Right kidney (tissue), 1 donor: ENCODE data around the gene NEFH.

Source experiments
- DNase-seq: peaks from one replicate; pipeline ENCODE4 v3.0.0-alpha.2; 2016

NEFH gene

GRCh38 chr22:29499852-29500251 is 19.8 kb downstream of the NEFH start:
- no peak for DNase-seq

DNA sequence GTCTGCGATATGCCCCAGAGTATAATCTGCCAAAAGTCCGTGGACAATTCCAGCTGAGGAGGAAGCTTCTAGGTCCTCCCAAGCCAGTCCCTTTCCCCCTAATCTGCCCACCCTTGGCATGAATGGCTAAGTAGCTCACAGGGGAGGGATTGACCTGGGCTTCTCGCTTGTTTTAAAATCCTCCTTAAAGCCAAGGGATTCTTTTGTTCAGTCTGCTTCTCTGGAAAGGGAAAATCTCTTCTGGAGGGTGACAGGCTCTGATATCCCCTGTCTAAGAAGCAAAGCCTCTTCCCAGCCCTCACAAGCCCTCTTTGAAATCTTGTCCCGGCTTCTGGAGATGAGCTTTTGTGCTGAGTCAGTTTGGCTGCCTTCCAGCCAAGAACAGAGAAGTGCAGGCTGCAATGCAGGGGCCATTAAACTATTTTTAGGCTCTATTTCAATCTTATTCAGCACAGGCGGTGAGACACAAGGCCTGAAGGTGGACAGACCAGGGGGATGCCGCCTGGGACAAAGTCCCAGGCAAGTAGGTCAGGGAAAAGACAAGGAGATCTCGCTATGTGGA is 23.9 kb downstream of the NEFH start:
- no peak for DNase-seq

DNA sequence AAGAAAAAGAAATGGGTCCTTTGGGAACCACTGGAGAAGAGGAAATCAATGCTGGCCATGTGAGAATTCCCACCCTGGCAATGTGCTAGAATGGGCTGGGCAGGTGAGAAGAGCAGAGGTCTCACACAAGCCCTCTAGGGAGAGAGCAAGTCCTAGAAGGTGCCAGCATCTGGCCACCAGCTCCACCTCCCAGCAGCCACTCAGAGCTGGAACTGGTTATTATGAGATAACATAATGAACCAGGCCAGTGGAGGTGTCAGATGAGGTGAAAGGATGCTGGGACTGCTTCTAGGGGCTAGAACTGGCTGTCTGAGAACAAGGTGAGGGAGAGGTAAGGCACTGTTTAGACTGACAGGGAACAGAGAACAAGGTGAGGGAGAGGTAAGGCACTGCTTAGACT is 29.3 kb downstream of the NEFH start:
- DNase-seq = no peak

DNA sequence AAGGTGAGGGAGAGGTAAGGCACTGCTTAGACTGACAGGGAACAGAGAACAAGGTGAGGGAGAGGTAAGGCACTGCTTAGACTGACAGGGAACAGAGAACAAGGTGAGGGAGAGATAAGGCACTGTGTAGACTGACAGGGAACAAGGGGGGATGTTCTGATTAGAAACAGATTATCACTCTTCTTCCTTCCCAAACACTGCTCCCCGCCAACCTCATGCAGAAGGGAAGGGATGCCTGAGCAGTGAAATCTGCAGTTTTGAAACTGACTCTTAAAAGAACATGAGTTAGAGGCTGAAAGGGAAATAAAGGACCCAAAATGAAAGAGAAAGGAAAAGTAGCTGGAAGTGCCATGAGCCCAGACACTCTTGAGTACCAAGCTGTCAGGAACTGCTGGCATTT is 29.8 kb downstream of the NEFH start:
- no peak for DNase-seq

- DNase-seq = no peak
Measured at GRCh38 chr22:29510542-29510941, 30.5 kb downstream of the NEFH start.

DNA sequence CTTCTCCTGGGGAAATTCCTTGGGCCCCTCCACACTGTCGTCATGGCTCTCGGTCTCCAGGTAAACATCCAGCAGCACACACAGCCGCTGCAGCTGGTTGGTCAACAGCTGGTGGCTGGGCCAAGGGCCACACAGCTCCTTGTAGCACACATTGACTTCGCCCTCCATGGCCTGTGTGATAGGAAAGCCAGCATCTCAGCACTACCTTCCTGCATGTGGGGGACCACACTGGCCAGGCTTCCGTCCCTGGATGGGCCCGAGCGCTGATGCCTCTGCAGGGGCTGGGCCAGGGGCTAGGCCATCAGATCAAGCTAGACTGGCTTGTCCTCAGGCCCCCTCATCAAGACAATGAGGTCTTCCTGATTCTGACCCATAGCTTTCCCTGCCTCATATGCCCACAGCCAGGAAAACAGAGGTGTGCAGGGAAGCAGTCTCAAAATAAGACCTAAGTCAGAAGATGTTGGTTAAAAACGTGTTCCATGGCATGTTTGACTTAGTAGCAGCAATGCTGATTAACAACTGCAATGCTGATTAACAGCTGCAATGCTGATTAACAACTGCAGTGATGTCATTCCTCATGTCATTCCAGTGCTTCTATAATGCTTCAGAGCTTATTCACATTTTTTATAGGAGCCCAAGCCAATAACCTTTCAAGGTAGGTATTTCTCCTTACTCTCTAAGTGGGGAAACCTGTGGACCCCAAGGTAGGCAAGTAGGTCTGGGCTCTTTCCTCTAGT is 31.3 kb downstream of the NEFH start:
- DNase-seq = no peak

DNA sequence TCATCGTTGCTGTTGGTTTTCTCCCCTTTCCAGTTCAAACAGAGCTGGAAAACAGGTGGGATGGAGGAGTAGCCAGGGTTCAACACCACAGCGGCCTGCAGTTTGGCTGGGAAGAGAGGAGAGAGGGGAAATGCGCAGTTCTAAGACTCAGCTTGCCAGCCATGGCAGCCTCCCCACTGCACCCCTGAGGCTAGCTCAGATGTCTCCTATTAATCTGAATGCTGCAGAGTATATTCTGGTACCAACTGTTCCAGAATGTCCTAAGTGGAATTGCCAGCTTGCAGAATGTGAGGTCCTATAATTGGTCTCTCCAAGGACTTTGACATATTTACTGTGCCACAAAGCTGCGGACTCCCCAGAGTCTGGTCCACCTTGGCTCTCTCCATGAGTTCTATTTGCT is 32.0 kb downstream of the NEFH start:
- DNase-seq = no peak

GRCh38 chr22:29517215-29517908 is 37.3 kb downstream of the NEFH start:
- DNase-seq = no peak

DNA sequence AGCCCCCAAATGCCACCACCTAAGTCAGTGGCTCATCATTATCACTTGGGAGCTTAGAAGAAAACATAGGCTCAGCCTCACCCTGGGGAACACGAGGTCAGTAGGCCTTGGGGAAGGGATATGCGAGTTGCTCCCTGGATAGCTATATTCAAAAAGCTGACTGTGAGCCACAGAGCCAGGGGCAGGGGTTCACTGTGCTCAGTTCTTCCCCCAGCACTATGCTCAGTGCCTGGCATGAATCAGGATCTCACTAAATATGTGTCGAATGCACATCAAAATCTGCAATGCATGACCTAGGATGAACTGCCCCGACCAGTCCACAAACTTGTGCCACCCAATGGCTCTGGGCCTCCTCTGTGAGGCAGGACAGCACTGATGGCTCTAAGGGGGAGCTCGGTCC is 38.4 kb downstream of the NEFH start:
- no peak for DNase-seq

DNA sequence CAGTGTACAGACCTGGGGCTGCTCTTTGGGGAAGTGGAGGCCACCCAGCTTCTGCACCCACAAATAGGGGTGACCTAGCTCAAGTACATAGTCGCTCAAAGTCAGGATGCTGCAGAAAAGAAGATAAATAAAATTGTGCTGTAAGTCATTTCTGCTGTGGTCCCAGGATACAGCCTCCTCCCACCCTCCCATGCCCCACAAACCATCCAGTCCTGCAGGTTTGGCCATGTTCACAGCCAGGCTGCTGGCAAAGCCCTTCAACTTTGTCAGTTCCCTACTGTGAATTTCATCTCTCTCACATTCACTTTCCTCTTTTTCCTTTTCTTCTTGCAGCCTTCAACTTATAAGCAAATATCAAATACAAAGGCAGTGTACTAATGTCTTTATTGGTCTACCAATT is 40.0 kb downstream of the NEFH start:
- no peak for DNase-seq

DNA sequence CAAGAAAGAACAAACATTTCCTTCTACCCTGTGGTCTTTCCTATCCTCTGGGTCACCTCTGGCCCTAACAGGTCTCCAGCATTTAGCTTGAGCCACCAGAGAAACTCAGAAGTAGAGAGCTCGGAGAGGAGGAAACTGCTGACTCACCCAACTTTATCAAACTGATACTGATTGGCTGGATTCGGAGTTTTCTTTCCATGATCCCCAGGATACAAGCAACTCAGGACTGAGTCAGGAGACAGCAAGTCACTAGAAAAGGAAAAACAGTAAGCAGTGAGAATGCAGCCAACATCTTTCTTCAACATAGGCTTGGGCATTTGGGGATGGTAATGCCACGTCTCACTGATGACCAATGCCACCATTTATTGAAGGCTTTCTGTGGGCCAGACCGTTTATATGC is 40.8 kb downstream of the NEFH start:
- DNase-seq = no peak

DNA sequence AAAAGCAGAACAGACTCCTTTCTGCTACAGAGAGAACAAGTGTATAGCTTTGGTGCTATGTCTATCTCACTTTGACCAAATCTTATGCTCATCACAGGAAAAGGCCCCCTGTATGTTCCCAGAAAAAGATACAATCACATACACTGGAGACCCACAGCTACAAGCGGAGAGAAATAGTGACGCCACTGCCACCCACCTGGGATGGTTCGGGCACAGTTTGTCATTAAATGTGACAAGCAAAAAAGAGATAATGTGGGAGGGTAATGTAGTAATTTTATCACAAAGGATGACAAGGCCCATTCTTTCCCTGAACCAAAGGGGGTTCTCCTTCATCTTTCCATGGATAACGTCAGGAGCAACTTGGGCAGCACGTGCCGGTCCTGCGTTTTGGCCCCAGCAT is 41.5 kb downstream of the NEFH start:
- no peak for DNase-seq

DNA sequence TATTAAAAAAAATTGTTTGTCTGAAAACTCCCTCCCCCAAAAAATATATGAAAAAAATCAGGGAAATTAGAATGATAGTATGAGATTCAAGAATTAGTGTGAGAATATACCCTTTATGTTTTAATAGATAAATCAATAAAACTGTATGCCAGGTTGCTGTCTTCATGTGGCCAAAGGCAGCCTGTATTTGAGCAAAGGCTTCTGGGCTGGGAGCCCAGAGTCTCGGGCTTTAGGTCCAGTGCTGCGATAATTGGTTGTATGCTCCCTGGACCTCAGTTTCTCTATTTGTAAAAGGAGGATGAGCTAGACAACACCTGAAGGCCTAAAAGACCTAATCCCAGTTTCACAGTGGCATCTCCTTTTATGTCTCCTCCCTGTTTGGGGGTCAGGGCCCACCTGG is 43.7 kb downstream of the NEFH start:
- DNase-seq = no peak

DNA sequence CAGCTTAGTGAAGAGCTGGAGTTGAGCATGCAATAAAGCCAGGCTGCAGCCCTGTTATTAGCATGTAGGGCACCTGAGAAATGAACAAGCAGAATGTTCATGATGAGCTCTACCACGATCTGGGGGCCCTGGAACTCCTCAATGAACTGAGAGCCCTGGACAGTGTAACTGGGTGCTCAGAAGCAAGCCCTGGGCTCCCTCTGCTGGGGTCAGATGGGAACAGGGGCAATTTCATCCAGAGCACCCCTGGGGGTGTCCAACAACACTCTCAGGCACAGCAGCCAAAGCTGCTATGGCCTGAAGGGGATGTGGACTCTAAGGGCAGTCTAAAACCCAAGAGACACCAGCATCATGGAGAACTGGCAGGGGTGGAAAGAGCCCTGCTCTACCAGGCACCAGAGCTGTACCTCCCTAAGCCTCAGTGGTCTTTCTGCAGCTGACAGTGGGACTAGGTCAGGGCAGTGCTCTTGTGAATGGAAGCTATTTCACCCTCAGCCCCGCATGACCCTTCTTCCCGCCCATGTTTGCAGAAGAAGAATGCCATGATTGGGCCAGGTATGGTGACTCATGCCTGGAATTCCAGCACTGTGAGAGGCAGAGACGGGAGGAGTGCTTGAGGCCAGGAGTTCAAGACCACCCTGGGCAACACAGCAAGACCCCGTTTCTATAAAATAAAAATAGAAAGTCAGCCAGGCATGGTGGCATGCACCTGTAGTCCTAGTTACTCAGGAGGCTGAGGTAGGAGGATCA is 44.6 kb downstream of the NEFH start:
- no peak for DNase-seq

GRCh38 chr22:29528144-29528543 is 48.1 kb downstream of the NEFH start:
- no peak for DNase-seq

GRCh38 chr22:29530716-29531115 is 50.7 kb downstream of the NEFH start:
- no peak for DNase-seq

DNA sequence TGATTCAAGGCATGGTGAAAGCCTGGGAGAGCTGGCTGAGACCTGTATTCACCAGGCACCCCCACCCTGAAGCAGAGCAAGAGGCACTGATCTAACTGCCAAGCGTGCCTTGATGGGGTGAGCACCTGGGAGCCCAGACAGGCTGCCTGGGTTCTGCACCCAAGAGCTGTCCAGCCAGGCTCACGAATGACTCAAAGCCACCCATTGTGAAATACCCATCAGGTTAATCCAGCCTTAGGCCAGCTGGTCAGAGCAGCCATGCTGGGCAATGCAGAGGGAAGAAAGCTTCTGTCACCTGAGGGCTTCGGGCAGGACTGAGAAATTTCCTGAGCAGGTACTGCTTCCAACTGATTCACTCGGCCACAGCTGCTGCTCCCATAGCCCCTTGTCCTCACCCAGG is 51.4 kb downstream of the NEFH start:
- DNase-seq = no peak

GRCh38 chr22:29536411-29536810 is 56.4 kb downstream of the NEFH start:
- no peak for DNase-seq

DNA sequence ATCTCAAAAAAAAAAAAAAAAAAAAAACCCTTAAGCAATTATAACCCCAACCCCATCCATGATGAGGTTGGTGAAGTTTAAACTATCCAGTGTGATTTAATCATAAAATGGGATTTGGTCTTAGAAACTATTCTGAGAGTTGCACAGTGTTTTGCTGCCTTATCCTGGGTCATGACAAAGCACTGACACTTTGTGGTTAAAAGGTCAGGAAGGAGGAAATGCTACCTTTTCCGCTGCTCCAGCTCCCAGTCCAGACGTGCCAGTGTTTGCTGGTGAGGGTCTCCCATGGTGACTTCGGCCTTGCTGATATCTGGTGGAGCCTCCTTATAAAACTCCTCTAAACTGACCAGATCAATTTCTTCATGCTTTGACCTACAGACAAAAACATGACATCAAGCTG is 59.1 kb downstream of the NEFH start:
- DNase-seq = no peak
